GM19193 (cell line): Measurements from ENCODE around the gene THSD7B.

Experiments
- POLR2A ChIP-seq: IDR thresholded peaks from 4 replicates; pipeline ENCODE4 v1.6.1; 2011; ENCODE audit not compliant: insufficient read depth, insufficient read length; ENCODE audit errors: extremely low read depth

THSD7B gene

GRCh38 chr2:137254052-137254451 is 488.7 kb downstream of the THSD7B start:
- TF ChIP-seq POLR2A = no peak

DNA sequence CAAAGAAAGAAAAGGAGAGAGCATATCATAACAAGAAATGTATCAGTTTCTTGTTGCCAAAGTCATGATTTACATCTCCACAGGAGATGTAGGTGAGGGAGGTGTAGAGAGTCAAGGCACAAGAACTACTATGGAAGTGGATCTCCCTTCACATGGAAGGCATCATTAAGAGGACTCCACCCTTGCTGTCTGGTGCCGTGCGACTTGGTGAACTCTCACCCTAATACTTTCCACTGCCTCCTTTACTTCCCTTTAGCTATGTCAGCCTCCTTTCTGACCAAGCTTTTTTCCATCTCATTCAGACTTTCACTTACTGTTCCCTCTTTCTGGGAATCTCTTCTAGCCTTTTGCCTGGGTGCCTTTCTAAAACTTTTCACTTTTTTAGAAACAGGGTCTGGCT is 490.0 kb downstream of the THSD7B start:
- no peak for TF ChIP-seq POLR2A

DNA sequence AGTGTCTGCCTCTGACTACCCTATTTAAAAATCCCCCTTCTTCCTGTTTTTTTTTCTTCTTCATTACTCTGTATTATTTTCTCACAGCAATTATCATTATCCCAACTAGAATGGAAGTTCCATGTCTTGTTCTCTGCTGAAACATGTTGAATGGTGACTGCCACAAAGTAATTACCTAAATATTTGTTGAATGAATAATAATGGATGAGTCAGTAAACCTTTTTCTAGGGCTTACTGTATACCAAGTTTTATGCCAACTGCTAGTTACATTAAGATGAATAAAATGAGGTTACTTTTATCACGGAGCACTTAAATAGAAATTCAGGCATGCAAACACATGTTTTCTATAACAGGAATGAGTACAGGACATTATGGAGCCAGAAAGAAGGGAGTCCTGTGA is 490.6 kb downstream of the THSD7B start:
- TF ChIP-seq POLR2A = no peak

- no peak for TF ChIP-seq POLR2A
Observed at GRCh38 chr2:137261881-137262585, 496.7 kb downstream of the THSD7B start.

DNA sequence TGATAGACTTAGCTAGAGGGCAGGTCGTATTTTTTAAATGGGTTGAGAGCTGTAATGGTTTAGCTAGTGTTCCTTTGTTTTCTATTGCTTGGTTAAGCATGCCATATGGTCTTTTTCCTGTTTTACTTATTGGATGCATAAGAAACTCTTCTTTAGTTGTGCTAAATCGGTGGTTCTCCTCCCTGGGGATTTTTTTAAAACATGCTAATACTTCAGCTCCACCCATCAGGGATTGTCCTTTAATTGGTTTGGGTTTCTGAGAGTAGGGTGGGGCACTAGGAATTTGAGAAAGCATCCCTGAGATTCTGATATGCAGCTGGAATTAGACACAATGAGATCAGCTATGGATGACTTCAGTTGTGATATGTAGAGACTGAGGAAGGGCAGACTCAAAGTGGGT is 497.2 kb downstream of the THSD7B start:
- no peak for TF ChIP-seq POLR2A

DNA sequence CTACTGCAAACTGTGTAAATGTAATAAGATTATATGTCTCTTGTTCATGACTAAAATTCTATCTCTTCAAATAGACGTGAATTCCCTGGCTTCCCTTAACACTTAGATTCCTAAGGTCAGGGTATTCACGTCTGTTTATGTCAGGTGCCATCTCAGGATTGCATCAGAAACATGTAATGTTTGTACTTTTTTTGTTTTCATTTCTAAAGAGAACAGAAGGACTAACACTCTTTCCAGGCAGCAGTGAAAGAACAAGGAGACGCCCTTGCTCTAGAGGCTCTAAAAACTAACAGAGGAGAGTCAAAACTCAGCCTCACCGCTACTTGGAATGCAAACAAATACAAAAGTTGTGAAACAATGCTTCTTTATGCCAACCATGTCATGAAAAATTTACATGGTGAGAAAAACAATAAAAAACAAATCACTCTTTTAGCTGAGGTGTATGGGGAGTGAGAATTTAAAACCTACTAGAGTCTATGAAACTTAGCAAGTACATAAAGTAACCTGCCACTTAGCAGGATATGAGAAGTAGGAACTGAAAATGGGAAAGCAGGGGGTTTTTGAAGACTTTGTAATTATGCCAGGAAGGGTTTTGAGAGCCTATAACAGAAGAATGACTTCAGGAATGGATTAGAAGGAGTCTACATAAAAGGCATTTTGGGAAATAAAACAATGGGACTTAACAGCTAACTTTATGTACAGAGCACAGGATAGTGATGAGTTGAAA is 522.7 kb downstream of the THSD7B start:
- TF ChIP-seq POLR2A = no peak

- TF ChIP-seq POLR2A = no peak
Observed at GRCh38 chr2:137291836-137292570, 526.7 kb downstream of the THSD7B start.

DNA sequence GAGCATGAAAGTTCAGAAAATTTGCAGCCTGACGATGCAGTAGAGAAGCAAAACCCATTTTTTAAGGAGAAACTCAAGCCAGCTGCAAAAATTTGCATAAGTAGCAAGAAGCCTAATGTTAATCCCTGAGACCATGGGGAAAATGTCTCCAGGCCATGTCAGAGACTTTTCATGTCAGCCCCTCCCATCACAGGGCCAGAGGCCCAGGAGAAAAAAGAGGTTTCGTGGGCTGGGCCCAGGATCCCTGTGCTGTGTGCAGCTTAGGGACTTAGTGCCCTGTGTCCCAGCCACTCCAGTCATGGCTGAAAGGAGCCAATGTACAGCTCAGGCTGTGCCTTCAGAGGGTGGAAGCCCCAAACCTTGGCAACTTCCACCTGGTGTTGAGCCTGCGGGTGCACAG is 533.0 kb downstream of the THSD7B start:
- no peak for TF ChIP-seq POLR2A

DNA sequence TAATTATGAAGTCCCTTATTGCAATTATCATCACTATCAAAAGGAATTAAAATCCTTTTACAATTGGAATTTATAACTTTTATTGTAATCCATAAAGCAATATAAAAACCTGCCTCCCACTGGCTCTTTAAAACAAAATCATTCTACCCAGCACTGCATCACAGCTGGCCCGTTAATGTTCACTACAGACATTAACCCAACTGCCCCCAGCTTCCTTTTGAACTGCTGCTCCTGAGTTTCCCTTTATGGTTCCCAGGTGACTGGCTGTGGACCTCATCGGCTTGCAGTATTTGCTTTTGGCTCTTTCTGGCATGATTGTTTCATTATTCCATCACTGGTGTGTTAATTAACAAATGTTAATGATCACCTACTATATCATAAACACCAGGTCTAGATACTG is 535.6 kb downstream of the THSD7B start:
- no peak for TF ChIP-seq POLR2A

DNA sequence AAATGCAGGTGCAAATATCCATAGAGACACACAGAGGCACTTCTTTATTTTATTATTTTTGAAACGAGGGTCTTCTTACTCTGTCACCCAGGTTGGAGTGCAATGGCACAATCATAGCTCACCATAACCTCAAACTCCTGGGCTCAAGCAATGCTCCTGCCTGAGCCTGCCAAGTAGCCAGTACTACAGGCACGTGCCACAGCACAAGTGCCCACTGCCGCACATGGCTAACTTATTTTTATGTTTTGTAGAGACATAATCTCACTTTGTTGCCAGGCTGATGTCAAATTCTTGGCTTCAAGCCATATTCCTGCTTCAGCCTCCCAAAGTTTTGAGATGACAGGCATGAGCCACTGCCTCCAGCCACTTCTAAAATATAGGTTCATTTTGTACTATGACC is 537.6 kb downstream of the THSD7B start:
- TF ChIP-seq POLR2A = no peak

DNA sequence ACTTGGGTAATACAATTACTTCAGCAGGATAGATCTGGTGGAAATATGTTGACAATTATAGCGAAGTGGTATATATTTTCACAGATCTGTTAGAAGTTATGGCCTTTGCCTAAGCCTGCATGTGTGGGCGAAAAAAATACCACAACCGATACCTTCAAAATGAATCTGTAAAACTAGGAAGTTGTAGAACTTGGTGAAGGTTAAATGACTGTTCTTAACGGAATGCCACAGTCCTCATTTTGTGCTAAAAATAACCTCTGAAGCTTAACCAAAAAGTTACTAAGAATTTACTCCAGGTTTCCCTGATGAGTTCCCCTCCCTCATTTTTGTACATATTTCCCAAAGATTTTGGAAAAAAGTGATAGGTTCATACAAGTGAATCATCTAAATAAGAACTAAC is 550.7 kb downstream of the THSD7B start:
- TF ChIP-seq POLR2A = no peak

DNA sequence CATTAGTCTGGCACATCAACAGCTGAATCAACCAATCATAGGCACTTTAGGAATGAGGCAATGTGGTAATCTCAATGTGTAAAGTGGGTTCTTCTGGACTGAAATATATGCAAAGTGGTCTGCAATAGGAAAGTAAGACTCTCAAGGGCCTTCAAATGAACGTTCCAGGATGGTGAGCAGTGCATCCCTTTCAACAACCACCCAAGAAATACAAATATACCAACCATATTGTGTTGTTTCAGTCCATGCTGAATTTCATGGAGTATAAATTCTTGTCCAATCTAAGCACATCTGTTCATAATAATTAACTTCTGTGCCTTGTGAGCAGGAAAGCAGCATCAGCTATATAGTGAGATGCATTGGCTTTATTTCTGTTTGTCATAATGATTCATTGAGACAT is 556.2 kb downstream of the THSD7B start:
- no peak for TF ChIP-seq POLR2A

- TF ChIP-seq POLR2A = no peak
Observed at GRCh38 chr2:137333386-137334165, 568.2 kb downstream of the THSD7B start.

DNA sequence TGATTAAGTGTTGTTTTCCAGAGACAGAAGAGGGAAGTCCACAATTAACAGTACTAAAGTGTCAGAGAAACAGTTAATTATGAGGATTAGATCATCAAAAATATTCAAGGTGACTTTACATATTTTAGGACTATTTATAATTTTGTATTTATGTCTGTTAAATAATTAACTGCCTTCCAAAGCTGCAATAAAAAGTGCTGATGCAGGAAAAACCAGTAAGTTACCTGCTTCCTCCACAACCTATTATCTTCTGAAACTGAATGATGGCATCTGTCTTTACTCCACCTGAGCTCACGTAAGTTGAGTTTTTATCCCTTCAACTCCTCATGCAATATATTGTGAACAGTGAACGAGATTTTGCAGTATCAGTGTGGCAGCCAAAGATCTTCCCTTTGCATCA is 570.7 kb downstream of the THSD7B start:
- no peak for TF ChIP-seq POLR2A

DNA sequence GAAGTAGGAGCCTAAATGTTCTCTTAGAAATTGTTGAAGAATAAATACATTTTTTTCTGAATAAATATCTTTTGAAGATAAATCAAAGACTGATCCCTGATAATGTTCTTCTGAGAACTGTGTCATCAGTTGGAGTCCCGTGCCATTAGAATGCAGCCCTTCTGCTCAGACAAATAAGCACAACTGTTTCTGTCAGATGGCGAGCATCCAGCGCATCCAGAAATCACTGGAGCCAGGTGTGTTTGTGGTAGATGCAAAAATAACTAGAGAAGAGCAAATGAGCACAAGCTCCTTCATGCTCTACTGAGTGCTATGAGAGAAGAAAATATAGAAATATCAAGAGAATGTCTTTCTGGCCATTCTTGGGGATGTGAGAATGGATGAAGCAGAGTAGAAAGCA is 573.7 kb downstream of the THSD7B start:
- no peak for TF ChIP-seq POLR2A
